ENCODE results near the gene DCLRE1B. TPM values are rescaled to one million over a fixed set of nuclear protein-coding genes. Genes with fewer than 3 reads are reported as not detected.
A peak's percentile ranks its signal among the peaks of the same experiment; 100 is the strongest.

DCLRE1B gene
- polyA plus RNA-seq (ENCODE audit: insufficient read length), result 12.6 TPM
- long read RNA-seq, donor 1, partial matches to known transcripts, result 0 of 1 reads
- long read RNA-seq, donor 1, other reads (novel, unspliced or antisense), result 0 of 1 reads
- long read RNA-seq, donor 2, transcript DCLRE1B-201 (4 exons, 3,940 nt), result major isoform, 5 of 8 reads
- long read RNA-seq, donor 2, partial matches to known transcripts, result 0 of 8 reads
- long read RNA-seq, donor 2, other reads (novel, unspliced or antisense), result 0 of 8 reads
- long read RNA-seq, donor 3, partial matches to known transcripts, result 0 of 5 reads
- long read RNA-seq, donor 3, other reads (novel, unspliced or antisense), result 0 of 5 reads
- long read RNA-seq, donor 4, result 0 reads
- long read RNA-seq, donor 5, partial matches to known transcripts, result 0 of 4 reads
- long read RNA-seq, donor 5, other reads (novel, unspliced or antisense), result 0 of 4 reads
- long read RNA-seq, donor 6, partial matches to known transcripts, result 0 of 2 reads
- long read RNA-seq, donor 6, other reads (novel, unspliced or antisense), result 0 of 2 reads
- long read RNA-seq, donor 7, transcript DCLRE1B-201 (4 exons, 3,940 nt), result major isoform, 5 of 7 reads
- long read RNA-seq, donor 7, partial matches to known transcripts, result 0 of 7 reads
- long read RNA-seq, donor 7, other reads (novel, unspliced or antisense), result 0 of 7 reads
- long read RNA-seq, donor 8, transcript DCLRE1B-201 (4 exons, 3,940 nt), result major isoform, 7 of 7 reads
- long read RNA-seq, donor 8, partial matches to known transcripts, result 0 of 7 reads
- long read RNA-seq, donor 8, other reads (novel, unspliced or antisense), result 0 of 7 reads

DNA sequence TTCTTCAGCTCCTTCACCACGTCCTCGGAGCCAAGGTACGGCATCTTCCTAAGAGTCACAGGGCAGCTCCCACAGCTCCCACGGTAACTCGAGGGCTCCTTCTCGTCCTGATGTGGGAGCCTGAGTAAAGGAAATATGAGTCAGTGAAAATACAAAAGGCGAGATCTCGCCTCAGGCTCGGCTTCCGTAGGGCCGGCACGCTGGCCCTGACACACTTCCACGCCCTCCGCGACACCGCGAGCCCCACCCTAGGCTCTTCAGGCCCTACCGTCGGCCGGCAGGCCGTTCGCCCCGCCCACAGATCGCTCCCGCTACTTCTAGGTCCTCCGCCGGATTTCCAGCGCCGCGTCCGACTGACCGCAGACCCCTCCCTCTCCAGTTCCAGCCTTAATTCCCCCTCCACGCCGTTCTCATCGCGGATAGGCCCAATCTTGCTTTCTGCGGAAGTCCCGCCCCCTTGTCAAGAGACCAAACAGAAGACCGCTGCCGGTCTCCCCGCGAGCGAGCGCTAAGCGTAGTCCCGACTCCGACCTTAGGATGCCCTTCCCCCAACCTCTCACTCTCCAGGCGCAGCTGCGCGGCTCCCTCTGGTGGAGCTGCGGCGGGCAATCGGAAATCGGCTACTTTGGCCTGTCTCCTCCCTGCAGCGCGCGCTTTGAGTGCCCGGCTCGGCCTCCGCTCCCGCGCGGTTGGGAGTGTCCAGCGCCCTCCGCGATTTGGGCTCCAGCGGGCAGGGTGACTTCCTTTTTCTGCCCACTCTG is at the start of gene DCLRE1B, which contains the start of gene AP4B1:
DCLRE1B (plus strand) TSS at position 653 of the 761 bp plus-strand sequence. CDS start 261 bp downstream, outside the sequence.
AP4B1 (minus strand) TSS at position 126 of the 761 bp plus-strand sequence; CDS start at position 44, 82 bp downstream.
- DNase-seq, result peak; percentile 99

GRCh38 chr1:113855630-113856400 is 49.3 kb upstream of the DCLRE1B start:
- DNase-seq, result no peak

GRCh38 chr1:113856401-113856790 is 48.7 kb upstream of the DCLRE1B start:
- DNase-seq, result no peak

- DNase-seq, result no peak
Observed at GRCh38 chr1:113857776-113858175, 47.4 kb upstream of the DCLRE1B start.

DNA sequence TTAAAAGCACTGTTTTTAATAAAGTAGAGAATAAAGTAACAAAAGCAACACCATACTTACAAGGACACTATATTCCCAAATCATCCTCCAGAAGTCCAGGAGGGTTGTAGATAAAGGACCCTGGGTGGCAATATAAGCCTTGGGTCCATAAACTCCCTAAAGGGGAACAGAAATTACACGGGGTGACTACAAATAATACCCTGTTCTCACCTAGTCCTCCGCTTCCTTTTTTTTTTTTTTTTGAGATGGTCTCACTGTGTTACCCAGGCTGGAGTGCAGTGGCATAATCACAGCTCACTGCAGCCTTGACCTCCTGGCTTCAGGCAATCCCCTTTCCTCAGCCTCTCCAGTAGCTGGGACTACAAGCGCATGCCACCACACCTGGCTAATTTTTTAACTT is 46.7 kb upstream of the DCLRE1B start:
- no peak for DNase-seq

DNA sequence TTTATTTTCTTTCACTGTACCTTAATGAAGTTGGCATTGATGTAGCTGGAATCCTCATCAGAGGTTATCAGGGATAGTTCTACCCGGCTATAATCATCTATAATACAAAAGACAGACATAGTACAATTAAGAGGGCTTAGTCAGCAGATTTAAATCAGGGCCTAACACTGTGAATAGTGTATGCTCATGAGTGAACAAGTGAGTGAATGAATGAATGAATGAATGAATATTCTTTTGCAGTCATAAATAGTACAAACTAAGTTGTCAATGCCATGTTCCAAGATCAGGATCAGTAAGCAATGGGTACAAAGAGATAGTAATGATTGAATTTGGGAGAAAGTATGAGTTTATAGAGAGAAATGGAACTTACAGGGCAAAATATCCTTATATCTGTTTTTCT is 46.1 kb upstream of the DCLRE1B start:
- no peak for DNase-seq

GRCh38 chr1:113859478-113860175 is 45.5 kb upstream of the DCLRE1B start:
- no peak for DNase-seq

GRCh38 chr1:113860891-113861290 is 44.2 kb upstream of the DCLRE1B start:
- no peak for DNase-seq

GRCh38 chr1:113861641-113862040 is 43.5 kb upstream of the DCLRE1B start:
- DNase-seq, result no peak

DNA sequence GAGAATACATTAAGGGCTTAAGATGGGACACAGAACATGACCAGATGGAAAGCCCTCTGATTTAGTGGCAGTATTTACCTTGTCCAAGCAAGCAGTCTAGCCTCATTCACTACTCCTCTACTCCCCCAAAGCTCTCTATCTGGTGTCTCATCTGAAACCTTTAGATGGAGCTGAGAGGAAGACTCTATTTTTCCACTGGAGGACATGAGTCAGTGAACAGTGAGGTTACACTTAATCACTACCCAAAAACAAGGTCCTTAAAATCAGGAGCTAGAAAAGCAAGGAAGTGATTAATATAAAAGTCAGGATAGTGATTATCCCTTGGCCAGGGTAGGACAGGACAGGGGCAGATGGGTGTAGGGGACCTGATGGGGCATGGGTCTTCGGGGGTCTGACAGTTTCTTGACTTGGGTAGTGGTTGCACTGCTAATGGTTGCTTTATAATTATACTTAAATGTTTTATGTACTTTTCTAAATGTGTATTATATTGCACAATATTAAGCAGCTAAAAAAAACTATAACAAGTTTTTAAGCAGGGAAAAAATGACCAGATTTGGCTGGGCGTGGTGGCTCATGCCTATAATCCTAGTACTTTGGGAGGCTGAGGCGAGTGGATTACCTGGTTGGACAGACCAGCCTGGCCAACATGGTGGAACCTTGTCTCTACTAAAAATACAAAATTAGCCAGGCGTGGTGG is 36.6 kb upstream of the DCLRE1B start:
- no peak for DNase-seq

DNA sequence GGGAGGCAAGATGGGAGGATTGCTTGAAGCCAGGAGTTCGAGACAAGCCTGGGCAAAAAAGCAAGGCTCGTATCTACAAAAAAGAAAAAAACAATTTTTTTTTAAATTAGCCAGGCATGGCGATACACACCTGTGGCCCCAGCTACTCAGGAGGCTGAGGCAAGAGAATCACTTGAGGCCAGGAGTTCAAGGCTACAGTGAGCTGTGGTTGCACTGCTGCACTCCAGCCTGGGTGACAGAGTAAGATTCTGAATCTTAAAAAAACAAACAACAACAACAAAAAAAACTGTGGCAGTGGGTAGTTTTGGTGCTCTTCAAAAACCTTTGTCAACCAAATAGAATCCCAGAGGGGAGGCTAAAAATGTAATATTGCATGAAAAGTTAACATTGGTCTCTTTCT is 34.3 kb upstream of the DCLRE1B start:
- no peak for DNase-seq

GRCh38 chr1:113871597-113872113 is 33.5 kb upstream of the DCLRE1B start, which contains the start of gene PTPN22:
Gene PTPN22, minus strand, starts transcription at chr1:113871712.
- DNase-seq, result no peak

- no peak for DNase-seq
Observed at GRCh38 chr1:113872219-113872935, 32.7 kb upstream of the DCLRE1B start.

DNA sequence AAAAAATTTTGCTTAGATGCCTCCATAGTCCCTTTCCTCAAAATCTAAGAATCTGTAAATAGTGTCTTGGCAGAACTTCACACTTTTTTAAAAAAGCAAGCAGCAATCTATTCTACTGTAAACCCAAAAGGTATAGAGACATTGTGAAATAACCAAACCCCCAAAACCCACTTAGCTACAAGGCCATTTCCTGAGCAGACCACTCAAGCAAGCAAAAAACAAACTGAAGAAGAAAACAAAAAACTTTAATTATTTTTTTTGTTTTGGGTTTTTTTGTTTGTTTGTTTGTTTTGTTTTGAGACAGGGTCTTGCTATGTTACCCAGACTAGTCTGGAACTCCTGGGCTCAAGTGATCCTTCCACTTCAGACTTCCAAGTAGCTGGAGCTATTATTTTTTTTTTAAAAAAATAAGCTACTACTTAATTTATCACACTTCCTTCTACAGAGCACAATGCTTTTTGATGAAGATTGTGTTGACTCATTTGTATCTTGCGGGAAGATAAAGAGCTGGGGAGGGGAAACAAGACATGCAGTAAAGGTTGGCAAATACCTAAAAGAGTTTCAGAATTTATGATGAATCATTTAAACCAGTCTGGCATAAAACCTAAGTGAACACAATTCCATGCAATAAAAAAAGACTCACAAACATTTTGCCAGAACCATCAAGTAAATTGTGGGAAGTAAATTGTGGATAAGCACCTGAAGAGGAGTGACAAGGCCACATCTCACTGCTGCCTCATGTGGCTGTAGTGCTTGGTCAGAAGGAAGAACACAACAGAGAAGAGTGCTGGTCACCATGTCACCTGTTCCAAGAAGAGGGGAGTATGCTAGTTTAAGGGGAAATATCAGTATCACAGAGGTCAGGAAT is 30.9 kb upstream of the DCLRE1B start:
- no peak for DNase-seq

DNA sequence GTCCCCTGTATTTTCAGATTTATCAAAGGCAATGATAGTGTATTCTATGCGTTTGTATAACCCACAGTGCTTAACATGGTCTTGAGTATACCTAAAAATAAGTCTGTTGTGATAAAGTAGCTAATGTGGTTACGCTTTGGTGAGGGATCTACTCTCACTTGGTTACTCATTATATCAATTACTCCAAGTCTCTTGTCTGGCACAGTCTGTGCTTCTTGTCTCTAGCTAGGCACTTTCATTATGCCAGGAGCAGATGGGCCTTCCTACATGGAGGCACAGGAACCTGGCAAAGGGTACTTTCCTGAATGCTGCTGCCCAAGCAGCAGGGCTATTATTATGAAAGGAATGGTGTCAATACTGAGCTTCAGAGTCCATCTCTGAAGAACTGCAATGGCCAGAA is 29.4 kb upstream of the DCLRE1B start:
- DNase-seq, result no peak

DNA sequence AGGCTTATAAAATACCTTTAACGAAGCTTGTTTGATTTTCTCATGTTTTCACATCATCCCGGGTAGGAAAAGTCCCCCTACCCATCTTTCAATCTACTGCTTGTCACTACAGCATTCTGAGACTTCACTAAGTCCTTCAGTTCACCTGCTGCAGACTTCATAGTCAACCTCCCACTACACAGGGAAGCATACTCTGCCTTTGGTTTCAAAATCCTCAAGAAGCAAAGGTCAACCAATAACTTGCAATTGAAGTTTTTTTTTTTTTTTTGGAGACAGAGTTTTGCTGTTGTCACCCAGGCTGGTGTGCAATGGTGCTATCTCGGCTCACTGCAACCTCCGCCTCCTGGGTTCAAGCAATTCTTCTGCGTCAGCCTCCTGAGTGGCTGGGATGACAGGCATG is 28.9 kb upstream of the DCLRE1B start:
- DNase-seq, result no peak

- no peak for DNase-seq
Observed at GRCh38 chr1:113879739-113880038, 25.4 kb upstream of the DCLRE1B start.

- DNase-seq, result no peak
Observed at GRCh38 chr1:113881661-113882060, 23.5 kb upstream of the DCLRE1B start.

All from left kidney (tissue), 8 donors.